GM18909 (cell line): ENCODE results near the gene PLEKHB1.

Source experiments
- ATAC-seq: cut with Tn5 transposase; IDR thresholded peaks from one replicate; pipeline ENCODE4 v1.9.1; 2021; ENCODE audit warnings: mild to moderate bottlenecking; ENCODE audit not compliant: unreplicated experiment, poor library complexity

PLEKHB1 gene

DNA sequence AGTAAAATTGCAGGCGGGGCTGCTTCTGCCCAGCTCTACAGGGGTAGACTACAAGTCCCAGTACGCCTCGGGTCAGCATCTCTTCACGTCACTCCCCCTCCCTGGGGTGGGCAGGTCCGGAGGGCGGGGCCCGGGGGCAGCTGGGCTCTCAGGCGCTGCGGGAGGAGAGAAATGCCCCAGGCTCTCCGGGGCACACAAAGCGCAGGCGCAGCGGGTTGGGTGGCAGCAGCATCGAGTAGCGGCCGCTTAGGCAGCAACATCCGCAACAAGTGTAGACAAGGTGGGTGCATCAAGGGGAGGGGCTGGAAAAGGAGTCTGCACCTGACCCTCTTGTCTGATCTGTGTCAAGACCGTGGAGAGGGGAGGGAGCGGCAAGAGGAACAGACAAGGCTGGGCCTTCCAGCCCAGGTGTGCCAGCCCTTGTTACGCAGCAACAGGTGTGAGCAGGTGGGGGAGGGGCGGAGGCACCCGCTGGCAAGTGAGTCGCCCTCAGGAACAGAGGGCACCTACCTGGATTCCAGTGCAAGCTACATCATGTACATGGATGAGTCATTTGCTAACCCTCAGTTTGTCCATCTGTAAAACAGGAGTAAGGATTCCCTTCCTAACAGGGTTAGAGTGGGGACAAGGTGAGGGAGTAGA lies 1.2 kb downstream of the PLEKHB1 start:
- ATAC-seq: peak; percentile 84

DNA sequence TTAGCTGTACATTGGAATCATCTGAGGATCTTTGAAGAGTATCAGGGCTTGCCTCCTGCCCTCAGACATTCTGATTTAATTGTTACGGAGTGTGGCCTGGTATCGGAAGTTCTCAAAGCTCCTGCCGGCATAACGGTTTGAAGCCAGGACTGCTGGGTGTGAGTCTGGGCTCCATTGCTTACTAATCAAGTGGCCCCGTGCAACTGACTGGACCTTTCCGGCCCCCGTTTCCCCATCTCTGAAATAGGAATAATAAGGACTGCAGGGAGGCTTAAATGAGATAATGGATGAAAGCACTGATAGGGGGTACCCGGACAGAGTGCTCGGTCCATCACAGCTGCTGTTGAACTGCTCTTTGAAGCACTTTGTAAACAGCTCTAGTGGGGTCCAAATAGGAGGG lies 1.7 kb downstream of the PLEKHB1 start:
- ATAC-seq: no peak

DNA sequence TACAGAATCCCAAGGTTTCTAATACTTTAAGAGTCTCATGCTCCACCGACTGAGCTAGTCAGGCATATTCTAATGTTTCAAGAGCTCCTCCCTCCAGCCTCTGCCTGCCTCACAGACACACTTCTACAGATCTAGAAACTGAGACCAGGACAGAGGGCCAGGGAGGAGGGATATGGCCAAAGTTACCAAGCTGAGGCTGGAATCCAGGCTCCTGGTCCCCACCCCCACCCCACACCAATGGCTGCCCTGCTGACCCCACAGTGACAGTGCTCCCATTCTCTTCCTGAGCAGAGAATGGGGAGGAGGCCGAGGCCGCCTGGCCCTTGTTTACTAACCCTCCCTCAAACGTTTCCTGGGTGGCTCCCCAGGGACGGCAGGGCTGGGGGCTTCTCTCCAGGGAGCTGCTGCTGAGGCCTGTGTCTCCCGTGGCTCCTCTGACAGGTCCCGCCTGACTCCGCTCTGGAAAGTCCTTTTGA lies 2.2 kb downstream of the PLEKHB1 start:
- ATAC-seq: no peak

DNA sequence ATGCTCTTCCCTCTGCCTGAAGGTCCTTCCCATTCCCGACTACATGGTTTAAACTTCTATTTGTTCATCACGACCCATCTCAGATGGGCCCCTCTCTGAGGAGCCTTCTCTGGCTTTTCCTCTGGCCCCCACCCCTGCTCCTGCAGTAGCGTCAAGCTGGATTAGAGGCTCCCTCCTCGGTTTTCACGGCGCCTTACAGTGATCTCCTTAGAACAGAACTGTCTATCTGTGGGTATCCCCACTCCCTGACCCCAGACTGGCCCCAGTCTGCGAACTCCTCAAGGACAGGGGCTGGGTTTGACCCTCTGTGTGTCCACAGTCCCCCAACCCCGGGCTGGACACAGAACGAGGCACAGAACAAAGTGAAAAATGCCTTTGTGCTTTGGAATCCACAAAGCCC lies 2.8 kb downstream of the PLEKHB1 start:
- no peak for ATAC-seq

DNA sequence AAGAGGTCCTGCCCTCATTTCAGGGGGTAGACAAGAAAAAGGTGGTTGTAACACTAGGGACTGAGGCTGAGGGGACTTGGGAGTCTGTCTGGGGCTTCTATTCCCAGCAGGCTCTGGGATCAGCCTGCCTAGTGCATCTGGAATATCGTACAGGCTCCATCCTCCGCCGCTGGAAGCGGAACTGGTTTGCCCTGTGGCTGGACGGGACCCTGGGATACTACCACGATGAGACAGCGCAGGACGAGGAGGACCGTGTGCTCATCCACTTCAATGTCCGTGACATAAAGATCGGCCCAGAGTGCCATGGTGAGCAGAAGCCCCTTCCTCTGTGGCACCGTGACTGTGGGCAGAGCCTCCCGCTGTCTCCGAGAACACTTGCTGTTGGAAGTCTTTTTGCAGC lies 4.0 kb downstream of the PLEKHB1 start:
- no peak for ATAC-seq

DNA sequence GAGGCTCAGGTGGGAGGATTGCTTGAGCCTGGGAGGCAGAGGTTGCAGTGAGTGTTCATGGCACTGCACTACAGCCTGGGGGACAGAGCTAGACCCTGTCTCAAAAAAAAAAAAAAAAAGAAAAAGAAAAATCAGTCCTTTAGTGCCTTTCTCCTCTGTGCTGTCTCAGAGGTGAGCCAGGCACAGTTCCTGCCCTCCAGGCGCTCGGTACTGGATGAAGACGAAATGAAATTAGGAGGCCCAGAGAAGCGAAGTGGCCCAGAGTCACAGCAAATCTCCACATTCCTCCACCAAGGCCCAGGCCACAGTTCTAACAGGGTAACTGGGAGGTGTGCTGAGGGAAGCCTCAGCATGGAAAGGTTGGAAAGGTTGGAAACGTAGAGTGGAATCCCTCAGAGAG lies 4.9 kb downstream of the PLEKHB1 start:
- no peak for ATAC-seq

DNA sequence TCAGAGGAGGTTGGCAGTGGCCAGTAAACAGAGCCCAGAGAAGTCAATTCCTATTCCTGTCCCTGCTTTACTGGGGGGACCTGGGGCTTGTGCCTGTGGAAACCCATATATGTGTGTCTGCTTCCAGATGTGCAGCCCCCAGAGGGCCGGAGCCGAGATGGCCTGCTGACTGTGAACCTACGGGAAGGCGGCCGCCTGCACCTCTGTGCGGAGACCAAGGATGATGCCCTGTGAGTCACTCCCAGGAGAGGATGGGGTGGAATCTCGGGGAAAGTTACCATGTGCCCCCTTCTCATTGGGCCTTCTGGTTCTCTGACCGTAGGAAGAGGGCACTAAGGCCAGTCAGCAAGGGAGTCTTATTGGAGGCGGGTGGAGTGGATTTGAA lies 5.3 kb downstream of the PLEKHB1 start:
- ATAC-seq: no peak

DNA sequence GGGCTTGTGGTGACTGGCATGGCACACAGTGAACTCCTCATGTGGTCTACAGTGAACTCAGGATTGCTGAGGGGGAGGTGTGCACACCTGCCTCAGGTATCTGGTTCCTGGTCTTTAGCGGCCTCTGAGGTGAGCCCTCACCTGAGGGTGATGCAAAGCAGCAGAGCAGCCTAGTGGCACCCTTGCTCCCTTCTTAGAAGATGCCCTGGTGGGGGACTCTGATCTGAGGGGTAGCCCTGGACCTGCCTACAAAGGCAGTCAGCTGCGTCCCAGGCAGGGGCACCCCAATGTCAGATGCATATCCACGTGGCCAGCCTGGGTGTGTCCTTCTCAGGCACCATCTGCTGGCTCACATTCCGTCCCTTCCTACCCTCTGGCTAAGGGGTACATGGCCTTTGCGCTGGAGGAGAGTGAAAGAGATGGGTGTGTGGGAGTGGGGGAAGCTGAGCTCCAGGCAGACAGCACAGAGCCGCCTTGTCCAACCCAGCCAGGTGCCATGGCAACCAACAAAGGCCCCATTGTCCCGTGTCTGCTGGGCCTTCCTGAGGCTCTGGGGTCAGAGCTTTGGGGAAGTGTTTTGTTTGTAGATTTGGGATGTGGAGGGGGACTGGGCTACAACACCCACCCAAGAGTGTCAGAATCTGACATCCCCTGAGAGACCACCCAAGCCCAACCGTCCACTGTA lies 5.8 kb downstream of the PLEKHB1 start:
- ATAC-seq: no peak

DNA sequence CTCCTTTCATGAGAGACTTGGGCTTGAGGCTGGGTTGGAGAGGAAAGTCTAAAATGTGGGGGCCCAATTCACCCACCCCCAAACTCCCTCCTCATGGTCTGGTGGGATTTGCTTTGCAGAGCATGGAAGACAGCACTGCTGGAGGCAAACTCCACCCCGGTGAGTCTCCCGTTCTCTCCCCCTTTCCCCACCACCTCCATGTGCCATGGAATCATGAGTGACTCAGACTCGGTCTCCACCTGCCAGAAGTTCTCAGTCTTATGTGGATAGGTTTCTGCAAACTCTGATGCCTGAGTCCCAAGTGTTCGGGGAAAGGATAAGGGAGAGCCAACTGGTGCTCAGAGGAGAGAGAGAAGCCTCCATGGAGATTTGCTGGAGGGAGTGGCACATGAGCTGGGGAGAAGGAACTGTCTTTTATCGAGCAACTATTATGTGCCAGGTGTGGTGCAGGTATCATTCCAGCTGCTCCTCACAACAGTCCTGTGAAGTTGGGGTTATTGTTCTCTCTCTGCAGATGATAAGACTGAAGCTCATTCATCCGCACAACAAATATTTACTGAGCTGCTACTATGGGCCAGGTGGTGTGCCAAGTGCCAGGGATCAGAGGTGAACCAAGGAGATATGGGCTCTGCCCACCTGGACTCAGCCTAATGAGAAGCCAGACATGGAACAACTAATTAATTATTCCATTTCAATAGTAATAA lies 6.6 kb downstream of the PLEKHB1 start:
- ATAC-seq: no peak

DNA sequence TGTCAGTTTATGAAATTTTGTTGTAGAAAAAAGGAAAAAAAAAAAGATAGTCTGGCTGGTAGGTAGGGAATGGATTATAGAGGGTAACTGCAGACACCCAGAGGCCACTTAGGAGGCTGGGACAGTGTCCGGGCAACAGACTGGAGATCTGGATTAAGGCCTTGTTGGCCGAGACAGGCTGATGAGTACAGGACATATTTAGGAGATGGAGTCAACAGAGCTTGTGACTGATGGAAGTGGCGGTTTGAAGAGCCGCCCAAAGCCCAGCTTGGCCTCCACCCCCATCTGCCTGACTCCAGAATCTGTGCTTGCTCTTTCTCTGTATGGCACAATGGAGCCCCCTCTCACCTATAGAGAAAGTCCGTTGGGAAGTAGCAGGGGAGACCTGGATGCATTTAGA lies 7.6 kb downstream of the PLEKHB1 start:
- no peak for ATAC-seq

DNA sequence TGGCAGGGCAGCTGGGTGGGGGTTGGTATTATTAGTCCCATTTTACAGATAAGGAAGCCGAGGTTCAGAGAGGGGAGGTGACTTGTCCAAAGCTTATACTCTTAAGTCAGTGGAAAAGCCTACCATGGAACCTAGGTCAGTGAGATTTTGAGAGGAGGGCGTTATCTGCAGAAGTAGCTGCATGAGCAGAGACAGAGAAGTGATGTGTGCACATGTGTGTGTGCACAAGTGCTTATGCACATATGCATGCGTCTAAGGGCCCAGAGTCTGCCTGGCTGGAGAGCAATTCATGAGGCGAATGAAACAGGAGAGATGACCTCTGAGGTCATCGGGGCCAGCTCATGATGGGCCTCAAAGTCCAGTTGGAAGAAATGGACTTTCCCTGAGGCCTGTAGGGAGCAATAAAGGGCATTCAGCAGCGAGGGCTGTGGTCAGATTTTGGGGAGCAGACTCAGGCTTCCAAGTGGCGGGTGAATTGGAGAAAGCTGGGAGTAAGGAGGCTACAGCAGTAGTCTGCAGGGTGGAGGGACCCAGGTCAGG lies 8.2 kb downstream of the PLEKHB1 start:
- ATAC-seq: no peak

DNA sequence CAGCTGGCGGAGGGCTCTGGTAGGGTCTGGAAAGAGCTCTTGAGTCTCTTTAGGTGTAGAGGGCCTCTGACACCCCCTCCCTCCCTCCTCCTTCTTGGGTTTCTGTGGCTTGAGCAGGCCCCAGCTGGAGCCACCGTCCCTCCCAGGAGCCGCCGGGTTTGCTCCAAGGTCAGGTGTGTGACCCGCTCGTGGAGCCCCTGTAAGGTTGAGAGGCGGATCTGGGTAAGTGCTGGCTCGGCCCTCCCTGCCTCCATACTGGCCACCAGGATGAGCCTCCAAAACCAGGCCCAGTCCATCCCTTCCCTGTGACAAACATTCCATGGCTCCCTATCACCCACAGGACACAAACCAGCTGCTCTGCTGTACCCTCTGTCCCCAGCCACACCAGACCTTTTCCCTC lies 9.3 kb downstream of the PLEKHB1 start:
- no peak for ATAC-seq

DNA sequence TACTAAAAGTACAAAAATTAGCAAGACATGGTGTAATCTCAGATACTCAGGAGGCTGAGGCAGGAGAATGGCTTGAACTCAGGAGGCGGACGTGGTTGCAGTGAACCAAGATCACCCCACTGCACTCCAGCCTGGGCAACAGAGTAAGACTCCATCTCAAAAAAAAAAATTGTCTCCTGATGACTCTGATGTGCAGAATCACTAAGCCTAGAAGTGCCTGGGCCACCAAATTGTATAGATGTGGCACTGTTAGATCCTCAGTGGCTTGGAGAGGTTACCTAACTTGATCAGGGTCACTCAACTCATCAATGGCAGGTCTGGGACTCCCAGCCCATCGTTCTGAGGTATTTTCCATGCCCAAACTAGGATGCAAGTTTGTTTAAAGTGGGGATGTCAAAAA lies 10.6 kb downstream of the PLEKHB1 start:
- ATAC-seq: no peak

DNA sequence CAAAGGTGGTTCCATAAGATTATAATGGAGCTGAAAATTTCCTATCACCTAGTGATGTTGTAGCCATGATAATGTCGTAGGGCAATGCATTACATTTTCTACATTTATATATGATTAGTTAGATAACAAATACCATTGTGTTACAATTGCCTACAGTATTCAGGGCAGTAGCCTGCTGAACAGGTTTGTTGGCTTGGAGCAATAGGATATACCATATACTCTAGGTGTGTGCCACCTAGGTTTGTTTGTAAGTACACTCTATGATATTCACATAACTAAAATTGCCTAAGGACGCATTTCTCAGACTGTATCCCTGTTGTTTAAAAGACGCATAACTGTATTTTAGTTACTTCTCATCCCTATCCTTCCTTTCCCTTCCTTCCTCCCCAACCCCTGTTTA lies 13.6 kb downstream of the PLEKHB1 start:
- no peak for ATAC-seq

DNA sequence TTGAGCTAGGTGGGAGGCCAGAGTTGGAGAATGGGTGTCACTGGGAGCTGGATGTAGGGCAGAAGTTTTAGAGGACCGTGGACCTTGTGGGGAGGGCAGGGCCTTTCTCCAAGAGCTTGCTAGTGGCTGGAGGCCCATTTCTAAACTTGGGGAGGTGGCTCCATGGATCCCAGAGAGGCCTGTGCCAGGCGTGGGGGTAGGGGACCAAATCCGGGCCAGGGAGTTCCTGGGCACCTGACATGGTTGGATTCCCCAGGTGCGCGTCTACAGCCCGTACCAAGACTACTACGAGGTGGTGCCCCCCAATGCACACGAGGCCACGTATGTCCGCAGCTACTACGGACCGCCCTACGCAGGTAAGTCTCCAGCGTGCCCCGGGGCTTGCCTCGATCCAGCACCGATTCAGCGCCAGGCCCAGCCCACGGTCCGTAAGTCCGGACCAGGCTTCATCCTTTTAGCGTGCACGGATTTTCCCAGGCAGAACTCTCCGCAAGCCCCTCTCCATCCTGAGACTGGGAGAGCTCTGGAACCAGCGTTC lies 14.2 kb downstream of the PLEKHB1 start:
- no peak for ATAC-seq

DNA sequence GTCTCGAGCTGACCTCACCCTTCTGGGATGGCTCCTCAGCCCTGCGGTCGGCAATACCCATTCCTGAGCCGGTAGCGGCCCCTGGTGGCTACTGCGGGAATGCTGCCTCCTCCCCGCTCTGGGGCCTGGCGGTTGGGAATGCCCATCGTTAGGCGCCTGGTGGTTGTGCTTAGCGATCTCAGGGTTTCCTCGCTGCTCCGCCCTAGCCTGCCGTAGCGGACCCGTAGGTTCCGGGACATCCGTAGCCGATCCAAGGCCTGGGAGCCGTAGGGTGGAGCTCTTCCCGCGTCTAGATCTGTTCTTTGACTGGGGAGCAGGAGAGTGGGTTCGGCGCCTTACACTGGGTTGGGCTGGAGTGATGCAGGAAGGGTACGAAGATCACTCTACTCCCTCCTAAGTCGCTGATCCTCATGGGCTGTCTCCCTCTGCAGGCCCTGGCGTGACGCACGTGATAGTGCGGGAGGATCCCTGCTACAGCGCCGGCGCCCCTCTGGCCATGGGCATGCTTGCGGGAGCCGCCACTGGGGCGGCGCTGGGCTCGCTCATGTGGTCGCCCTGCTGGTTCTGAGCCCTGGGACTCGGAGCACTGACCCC lies 14.8 kb downstream of the PLEKHB1 start:
- peak; percentile 62 for ATAC-seq

DNA sequence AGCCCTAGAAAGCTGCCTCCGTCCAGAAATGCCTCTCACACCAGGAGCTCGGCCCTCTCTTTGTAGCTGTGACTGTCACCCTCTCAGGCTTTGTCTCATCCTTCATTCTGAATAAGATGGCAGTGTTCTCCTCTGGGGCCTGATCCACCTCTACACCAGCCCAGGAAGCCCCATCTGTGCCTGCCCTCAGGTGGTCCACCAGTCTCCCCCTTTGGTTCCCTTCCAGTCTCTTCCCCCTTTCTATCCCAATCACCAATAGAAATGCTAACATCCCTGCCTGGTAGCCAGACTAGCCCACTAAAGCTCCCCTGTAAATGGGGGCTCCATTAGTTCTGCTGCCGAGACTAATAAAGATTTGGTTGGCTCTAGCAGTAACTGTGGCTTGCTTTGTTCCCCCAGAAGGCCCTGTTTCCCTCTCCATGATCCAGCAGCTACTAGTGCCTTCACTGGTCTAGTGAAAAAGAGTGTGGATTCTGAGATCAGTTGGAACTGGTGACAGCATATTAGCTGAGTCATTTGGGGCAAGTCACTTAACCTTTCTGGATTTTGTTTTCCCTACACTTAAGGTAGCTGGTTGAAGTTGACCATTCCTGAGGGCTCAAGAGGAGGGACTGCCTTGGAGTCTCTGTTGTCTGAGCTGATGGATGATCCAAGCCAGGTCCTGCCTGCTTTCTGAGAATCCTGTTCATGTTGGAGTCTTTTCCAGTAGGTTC lies 16.2 kb downstream of the PLEKHB1 start:
- ATAC-seq: no peak

DNA sequence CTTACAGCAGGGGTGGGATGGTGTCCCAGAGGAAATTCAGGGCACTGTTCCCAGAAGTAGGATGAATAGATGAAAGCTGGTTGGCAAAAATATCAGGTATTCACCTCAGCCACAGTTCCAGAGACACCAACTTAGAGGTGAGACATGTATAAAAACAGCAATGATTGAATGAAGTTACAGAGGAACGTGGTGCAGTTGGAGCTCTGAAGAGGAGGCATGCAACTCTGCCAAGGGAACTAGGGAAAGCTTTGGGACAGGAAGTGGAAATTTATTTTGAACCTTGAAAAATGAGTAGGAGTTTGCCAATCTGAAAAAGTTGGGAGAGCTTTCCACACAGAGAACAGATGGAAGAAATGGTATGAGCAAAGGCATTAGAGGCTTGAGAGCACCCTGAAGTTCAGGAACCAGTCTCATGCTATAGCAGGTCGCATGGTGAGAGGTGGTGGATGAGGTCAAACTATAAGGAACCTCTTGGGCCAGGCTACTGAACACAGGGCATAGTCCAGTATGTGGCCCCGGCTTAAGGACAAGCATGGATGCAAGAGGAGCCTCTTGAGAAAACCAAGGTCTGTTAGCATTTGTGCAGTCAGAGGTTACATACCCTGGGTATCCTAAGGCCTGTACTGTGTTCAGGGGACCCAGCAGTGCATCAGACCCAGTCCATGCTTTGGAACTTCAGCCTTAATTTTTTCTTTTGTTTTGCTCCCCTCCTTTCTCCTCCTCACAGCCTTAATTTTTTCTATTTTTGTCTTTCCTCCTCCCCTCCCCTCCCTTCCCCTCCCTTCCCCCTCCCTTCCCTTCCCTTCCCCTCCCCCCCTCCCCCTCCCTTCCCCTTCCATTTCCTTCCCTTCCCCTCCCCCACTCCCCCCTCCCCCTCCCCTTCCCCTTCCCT lies 17.5 kb downstream of the PLEKHB1 start:
- ATAC-seq: no peak

DNA sequence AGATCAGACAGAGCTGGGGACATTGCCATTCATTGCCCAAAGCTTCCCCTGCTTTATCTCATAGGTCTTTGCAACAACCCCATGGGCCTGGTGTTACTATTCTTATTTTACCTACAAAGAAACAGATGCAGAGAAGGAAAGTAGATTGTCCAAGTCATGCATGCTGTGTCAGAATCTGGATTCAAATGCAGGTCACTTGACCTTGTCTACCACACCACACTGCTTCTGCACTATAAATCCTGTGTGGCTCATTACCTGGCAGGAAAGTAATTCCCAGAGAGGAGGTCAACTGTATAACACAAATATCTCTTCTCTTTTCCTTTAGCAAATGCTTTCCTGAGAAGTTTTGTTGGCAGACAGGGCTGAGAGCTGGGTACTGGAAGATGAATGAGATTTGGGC lies 18.5 kb downstream of the PLEKHB1 start:
- no peak for ATAC-seq
